ENCODE results near the gene TUBA1B. TPM values are rescaled to one million over a fixed set of nuclear protein-coding genes. Genes with fewer than 3 reads are reported as not detected.
"Not testable (repeated sequence)": the region's sequence is repeated elsewhere in the genome, so short reads cannot be mapped to it uniquely, and the experiment has no call there.

TUBA1B gene
- total RNA-seq, 1 donor from 2014 or later, result 1,528 TPM

DNA sequence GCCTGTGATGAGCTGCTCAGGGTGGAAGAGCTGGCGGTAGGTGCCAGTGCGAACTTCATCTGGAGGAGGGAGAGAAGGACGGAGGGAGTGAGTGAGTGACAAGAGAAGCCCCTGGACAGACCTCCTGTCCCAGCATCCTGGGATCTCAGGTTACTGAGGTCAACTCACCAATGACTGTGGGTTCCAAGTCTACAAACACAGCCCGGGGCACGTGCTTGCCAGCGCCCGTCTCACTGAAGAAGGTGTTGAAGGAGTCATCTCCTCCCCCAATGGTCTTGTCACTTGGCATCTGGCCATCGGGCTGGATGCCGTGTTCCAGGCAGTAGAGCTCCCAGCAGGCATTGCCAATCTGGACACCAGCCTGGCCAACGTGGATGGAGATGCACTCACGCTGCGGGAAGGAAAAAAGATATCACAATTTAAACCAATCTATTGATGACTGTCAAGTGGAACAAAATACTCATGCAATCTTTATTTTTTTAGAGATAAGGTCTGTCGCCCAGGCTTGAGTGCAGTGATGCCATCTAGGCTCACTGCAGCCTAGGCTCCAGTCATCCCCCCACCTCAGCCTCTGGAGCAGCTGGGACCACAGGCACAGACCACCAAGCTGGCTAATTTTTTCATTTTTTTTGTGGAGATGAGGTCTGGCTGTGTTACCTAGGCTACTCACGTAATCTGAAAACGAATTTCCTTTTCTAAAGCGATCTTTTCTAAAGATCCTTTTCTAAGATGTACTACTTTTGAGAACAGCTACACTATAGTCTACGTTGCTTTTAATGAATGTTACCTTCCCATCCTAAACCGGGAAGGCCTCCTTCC lies 1.7 kb downstream of the TUBA1B start:
- peak in 1 of 2 donors; percentile 23 for DNase-seq (ENCODE audit: low spot score in 2 of 2)
- no peak for FAIRE-seq

DNA sequence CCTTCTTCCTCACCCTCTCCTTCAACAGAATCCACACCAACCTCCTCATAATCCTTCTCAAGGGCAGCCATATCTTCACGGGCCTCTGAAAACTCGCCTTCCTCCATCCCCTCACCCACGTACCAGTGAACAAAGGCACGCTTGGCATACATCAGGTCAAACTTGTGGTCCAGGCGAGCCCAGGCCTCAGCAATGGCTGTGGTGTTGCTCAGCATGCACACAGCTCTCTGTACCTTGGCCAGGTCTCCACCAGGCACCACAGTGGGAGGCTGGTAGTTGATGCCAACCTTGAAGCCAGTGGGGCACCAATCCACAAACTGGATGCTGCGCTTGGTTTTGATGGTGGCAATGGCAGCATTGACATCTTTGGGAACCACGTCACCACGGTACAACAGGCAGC lies 3.2 kb downstream of the TUBA1B start:
- FAIRE-seq, result not testable (repeated sequence)

GRCh38 chr12:49126852-49127763 lies 4.1 kb downstream of the TUBA1B start:
- no peak for DNase-seq (ENCODE audit: low spot score in 2 of 2)
- no peak for FAIRE-seq

More for the DNA sequence above, 3.2 kb downstream of the TUBA1B start:
- not testable (repeated sequence) for DNase-seq (ENCODE audit: low spot score in 2 of 2)

GRCh38 chr12:49121047-49121696 lies 10.0 kb downstream of the TUBA1B start:
- DNase-seq (ENCODE audit: low spot score in 2 of 2) (peak; percentile 33 to 77), FAIRE-seq (no peak)

DNA sequence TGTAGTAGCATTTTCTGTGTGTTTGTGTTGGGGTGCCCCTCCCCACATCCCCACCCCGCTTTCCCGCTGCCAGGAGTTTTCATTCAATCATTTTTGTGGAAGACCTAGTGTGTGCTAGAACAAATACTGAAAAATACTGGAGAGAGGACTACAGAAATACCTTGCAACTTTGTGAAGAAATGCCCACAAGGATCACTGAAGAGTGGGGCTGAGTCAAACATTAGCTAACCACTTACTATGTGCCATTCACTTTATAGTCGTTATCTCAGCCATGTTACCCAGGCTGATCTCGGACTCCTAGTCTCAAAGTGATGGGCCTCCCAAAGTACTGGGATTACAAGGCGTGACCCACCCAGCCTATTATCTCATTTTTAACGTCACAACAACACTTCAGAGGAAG lies 20.0 kb downstream of the TUBA1B start:
- DNase-seq (ENCODE audit: low spot score in 2 of 2), result no peak
- FAIRE-seq, result no peak

DNA sequence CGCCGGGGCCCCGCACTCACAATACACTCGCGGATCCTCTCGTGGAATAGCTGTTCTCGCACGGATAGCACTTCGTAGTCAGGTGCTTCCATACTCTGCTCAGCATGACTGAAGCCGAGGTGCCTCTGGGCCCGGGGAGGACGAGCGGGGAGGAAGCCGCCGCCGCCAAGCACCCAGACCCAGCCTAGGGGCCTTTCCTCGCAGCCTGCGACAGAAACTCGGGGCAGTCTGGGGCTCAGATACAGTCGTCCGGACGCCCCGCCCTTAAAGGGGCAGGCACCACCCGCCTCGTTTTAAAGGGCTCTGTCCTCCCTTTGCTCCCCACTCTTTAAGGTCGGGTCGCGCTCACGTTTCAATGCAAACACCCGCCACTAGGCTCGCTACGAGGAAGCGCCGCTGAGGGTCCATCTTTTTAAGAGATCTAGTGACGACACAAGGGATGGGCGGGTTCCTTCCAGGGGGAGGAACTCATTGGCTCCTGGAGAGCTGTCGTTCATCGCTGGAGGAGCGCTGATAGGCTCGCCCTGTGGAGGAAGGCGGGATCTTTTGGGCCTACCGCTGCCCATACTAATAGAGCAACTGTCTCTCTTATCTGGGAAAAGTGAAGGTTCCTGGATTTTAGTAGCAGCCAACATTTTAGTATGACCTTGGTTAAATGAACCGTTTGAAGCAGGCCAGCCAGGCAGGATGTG lies 20.6 kb downstream of the TUBA1B start, which contains the start of gene LMBR1L:
LMBR1L (minus strand) TSS at position 384 of the 692 bp plus-strand sequence; CDS start at position 92, 292 bp downstream.
- DNase-seq (ENCODE audit: low spot score in 2 of 2), result peak; percentile 93 to 99
- FAIRE-seq, result peak; percentile 81

DNA sequence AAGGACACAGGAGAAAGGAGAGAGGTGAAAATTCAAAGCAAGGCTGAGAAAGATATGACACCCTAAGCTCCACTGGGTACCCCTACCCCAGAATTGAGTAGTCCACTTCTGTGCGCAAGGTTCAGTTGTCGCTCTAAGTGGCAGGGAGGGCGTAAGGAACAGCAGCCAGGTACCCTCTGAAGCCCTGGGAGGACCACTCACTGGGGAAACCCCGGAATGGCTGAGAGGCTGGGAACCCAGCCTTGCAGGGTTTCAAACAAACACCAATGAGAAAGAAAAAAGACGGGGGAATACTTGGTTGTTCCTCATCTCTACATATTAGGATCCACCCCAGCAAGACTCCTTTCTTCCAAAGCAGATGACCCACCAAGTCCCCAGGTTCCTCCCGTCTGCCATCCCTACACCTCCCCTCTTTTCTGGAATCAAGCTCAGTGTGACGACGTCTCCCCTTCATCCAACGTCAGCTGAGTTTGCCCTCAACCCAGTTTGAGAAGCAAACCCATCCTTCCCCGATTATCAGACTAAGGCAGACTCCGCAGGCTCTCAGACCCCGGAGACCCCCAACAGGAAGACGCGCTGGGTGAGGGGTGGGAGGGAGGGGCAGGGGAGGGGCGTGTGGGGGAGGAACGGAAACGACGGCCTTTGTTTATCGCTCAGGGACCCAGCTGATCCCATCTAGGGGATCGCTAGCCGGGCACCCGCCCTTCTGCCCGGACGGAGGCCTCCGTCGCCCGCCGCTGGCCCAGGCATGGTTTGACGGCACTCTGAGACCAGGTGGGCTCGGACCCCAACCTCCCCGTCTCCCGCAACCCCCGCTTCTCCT lies 21.3 kb downstream of the TUBA1B start:
- FAIRE-seq (no peak), DNase-seq (ENCODE audit: low spot score in 2 of 2) (no peak)

GRCh38 chr12:49108958-49109404 lies 22.2 kb downstream of the TUBA1B start:
- DNase-seq (ENCODE audit: low spot score in 2 of 2) (no peak), FAIRE-seq (no peak)

GRCh38 chr12:49105504-49106084 lies 25.6 kb downstream of the TUBA1B start:
- FAIRE-seq (no peak), DNase-seq (ENCODE audit: low spot score in 2 of 2) (no peak)

- FAIRE-seq (no peak), DNase-seq (ENCODE audit: low spot score in 2 of 2) (no peak)
Measured at GRCh38 chr12:49104822-49105221, 26.4 kb downstream of the TUBA1B start.

DNA sequence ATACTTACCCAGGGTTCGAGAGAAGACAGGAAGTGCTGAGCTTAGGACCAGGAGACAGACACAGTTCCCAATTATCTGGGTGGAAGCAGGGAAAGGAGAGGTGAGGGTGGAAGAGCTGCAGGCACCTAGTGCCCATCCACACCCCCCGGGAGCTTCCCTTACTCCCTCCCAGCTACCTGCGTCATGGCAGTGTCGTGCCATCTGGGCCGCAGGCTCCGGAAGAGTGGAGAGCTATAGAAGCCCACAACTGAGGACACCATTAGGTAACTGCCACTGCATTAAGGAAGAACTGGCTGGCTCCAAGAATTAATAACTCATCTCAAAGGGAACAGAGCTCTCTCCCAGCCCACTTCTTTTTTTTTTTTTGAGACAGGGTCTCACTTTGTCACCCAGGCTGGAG lies 30.8 kb downstream of the TUBA1B start:
- DNase-seq (ENCODE audit: low spot score in 2 of 2) (no peak), FAIRE-seq (no peak)

DNA sequence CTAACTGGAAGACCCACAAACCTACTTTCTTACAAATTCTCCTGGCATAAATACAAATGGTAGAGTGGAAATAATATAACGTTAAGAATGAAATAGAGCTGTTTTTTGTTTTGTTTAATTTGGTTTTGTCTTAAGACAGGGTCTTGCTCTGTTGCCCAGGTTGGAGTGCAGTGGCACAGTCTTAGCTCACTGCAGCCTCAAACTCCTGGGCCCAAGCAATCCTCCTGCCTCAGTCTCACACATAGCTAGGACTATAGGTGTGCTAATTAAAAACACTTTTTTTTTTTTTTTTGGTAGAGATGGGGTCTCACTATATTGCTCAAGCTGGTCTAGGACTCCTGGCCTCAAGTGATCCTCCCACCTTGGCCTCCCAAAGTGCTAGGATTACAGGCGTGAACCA lies 32.5 kb downstream of the TUBA1B start:
- FAIRE-seq (no peak), DNase-seq (ENCODE audit: low spot score in 2 of 2) (no peak)

DNA sequence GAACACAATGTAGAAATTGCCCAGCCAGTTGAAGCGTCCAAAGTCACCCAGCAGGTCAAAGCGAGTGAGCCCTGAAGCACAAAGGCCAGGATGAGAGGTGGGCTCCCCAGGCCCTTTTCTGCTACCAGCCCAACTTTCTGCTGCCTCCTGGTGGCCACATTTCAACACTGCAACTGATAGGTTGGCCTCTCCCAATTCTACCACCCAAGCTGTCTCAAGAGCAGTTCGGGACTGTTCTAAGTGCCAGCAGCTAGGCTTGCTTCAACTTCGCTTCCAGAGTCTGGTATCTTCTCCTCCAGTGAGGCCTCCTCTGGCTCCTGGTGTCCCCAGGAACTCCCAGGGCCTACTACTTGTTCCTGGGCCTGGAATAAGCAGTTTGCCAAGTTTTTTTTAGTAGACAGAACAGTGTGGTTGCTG lies 33.2 kb downstream of the TUBA1B start:
- DNase-seq (ENCODE audit: low spot score in 2 of 2), result peak; percentile 48 to 64
- FAIRE-seq, result no peak

DNA sequence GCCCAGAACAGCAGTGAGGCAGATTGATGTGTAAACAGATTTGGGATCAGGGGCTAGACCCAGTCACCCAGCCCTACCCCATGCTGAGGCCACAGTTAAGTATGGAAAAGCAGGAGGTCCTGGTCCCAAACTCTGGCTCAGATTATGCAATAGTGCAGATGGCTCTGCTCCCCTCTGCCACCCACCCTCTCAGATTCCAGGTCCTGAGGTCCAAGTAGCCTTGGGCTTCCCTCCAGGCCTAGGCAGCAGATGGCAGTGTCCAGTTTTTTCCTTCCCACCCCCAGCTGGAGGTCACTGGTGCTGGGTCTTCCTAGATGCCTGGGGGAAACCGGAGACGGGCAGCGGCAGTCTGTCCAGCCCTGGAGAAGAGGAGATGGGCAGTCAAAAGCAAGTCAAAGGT lies 33.8 kb downstream of the TUBA1B start:
- FAIRE-seq (no peak), DNase-seq (ENCODE audit: low spot score in 2 of 2) (no peak)

DNA sequence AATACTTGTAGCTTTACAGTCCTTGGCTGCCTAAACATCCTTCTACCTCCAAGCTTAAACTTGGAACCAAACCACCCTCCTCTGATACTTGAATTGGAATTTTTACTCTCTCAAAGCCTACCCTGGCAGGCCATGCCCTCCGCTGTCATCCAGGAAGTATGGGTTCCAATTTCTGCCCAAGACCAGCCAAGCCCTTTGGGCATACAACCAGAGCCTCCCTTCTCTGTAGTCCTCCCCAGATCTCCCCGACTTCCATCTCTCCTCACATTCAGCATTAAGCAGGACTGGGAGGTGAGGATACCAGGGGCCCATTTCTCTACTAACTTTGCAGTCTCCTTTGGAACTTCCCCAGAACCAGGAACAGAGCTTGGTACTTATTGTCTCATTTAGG lies 36.2 kb downstream of the TUBA1B start:
- DNase-seq (ENCODE audit: low spot score in 2 of 2), result no peak
- no peak for FAIRE-seq

DNA sequence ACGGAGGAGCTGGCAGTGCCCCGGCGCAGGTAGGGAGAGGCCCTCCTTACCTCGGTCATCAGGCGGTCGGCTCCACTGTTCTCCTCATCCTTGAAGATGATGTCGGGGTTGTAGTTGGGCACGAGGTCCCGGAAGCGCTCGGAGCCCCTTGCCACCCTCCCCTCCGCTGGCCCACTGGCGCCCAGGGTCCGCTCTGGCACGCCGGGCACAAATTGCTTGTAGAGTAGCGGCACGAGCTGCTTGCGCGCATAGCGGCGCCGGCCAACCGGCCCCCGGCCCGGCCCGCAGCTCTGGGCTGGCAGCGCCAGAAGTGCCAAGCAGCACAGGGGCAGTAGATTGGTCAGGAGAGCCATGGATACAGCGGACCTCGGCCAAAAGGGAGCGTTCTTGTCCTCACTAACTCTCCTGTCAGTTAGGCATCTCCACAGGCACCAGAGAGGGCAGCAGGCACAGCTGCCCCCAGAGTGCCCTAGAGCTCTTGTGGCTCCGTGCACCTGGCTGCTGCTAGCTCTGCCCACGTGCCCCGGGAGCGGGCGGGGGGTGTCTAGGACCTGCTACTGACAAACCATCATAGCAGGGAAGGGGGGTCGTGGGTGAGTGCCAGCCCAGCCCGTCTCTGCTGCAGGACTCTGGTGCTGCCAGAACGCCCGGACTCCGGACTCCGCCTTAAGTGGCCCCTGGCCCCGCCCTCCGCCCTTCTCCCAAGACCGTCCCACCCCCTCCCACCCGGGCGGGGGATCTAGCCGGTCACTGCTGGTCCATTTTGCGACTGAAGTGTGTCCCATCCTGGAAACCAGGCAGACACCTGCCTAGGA lies 36.8 kb downstream of the TUBA1B start, which contains the start of gene DHH:
DHH (minus strand) TSS at position 642 of the 815 bp plus-strand sequence; CDS start at position 353, 289 bp downstream.
- no peak for FAIRE-seq
- peak in 1 of 2 donors; percentile 47 for DNase-seq (ENCODE audit: low spot score in 2 of 2)

- DNase-seq (ENCODE audit: low spot score in 2 of 2) (peak in 1 of 2 donors; percentile 42), FAIRE-seq (no peak)
Measured at GRCh38 chr12:49093792-49094159, 37.4 kb downstream of the TUBA1B start.

Data from frontal cortex (tissue), 4 donors.